HG03039 (cell line): Measurements from ENCODE around the gene USP26.
"Not testable (repeated sequence)": the region's sequence is repeated elsewhere in the genome, so short reads cannot be mapped to it uniquely, and the experiment has no call there.

ENCODE experiments used
- ATAC-seq: cut with Tn5 transposase; IDR thresholded peaks from one replicate; pipeline ENCODE4 v1.9.1; 2021; ENCODE audit warnings: mild to moderate bottlenecking, moderate library complexity; ENCODE audit not compliant: unreplicated experiment

Gene USP26

GRCh38 chrX:133097031-133097430 lies at the start of gene USP26:
Gene USP26, minus strand, starts transcription at chrX:133097109. Its CDS starts 68,889 bp downstream, at chrX:133028220.
- no peak for ATAC-seq

- no peak for ATAC-seq
Observed at GRCh38 chrX:133134282-133134681, 37.4 kb upstream of the USP26 start.

- ATAC-seq, result no peak
Observed at GRCh38 chrX:133120406-133120805, 23.5 kb upstream of the USP26 start.

GRCh38 chrX:133094098-133094731 lies 2.7 kb downstream of the USP26 start:
- no peak for ATAC-seq

GRCh38 chrX:133090236-133090809 lies 6.6 kb downstream of the USP26 start:
- no peak for ATAC-seq

- no peak for ATAC-seq
Observed at GRCh38 chrX:133089411-133089810, 7.5 kb downstream of the USP26 start.

- no peak for ATAC-seq
Observed at GRCh38 chrX:133085785-133086184, 11.1 kb downstream of the USP26 start.

- not testable (repeated sequence) for ATAC-seq
Observed at GRCh38 chrX:133085056-133085455, 11.9 kb downstream of the USP26 start.

- ATAC-seq, result no peak
Observed at GRCh38 chrX:133083899-133084298, 13.0 kb downstream of the USP26 start.

- ATAC-seq, result no peak
Observed at GRCh38 chrX:133081990-133082389, 14.9 kb downstream of the USP26 start.

- ATAC-seq, result not testable (repeated sequence)
Observed at GRCh38 chrX:133077856-133078255, 19.1 kb downstream of the USP26 start.

- ATAC-seq, result no peak
Observed at GRCh38 chrX:133072566-133072965, 24.3 kb downstream of the USP26 start.

- no peak for ATAC-seq
Observed at GRCh38 chrX:133068461-133068860, 28.4 kb downstream of the USP26 start.

- no peak for ATAC-seq
Observed at GRCh38 chrX:133056341-133056740, 40.6 kb downstream of the USP26 start.

GRCh38 chrX:133054761-133055405 lies 42.0 kb downstream of the USP26 start:
- ATAC-seq, result no peak

- ATAC-seq, result no peak
Observed at GRCh38 chrX:133053861-133054598, 42.9 kb downstream of the USP26 start.

- no peak for ATAC-seq
Observed at GRCh38 chrX:133048751-133049150, 48.2 kb downstream of the USP26 start.

GRCh38 chrX:133046601-133047000 lies 50.3 kb downstream of the USP26 start:
- no peak for ATAC-seq

GRCh38 chrX:133045986-133046385 lies 50.9 kb downstream of the USP26 start:
- no peak for ATAC-seq

- not testable (repeated sequence) for ATAC-seq
Observed at GRCh38 chrX:133044145-133044786, 52.6 kb downstream of the USP26 start.

- no peak for ATAC-seq
Observed at GRCh38 chrX:133042260-133042659, 54.6 kb downstream of the USP26 start.
